ENCODE measurements around the gene TMEM63C. TPM values are rescaled to one million over a fixed set of nuclear protein-coding genes. Genes with fewer than 3 reads are reported as not detected.

Gene TMEM63C, protein sequence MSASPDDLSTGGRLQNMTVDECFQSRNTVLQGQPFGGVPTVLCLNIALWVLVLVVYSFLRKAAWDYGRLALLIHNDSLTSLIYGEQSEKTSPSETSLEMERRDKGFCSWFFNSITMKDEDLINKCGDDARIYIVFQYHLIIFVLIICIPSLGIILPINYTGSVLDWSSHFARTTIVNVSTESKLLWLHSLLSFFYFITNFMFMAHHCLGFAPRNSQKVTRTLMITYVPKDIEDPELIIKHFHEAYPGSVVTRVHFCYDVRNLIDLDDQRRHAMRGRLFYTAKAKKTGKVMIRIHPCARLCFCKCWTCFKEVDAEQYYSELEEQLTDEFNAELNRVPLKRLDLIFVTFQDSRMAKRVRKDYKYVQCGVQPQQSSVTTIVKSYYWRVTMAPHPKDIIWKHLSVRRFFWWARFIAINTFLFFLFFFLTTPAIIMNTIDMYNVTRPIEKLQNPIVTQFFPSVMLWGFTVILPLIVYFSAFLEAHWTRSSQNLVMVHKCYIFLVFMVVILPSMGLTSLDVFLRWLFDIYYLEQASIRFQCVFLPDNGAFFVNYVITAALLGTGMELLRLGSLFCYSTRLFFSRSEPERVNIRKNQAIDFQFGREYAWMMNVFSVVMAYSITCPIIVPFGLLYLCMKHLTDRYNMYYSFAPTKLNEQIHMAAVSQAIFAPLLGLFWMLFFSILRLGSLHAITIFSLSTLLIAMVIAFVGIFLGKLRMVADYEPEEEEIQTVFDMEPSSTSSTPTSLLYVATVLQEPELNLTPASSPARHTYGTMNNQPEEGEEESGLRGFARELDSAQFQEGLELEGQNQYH
- total RNA-seq (1.2 TPM), polyA plus RNA-seq (not detected)

DNA sequence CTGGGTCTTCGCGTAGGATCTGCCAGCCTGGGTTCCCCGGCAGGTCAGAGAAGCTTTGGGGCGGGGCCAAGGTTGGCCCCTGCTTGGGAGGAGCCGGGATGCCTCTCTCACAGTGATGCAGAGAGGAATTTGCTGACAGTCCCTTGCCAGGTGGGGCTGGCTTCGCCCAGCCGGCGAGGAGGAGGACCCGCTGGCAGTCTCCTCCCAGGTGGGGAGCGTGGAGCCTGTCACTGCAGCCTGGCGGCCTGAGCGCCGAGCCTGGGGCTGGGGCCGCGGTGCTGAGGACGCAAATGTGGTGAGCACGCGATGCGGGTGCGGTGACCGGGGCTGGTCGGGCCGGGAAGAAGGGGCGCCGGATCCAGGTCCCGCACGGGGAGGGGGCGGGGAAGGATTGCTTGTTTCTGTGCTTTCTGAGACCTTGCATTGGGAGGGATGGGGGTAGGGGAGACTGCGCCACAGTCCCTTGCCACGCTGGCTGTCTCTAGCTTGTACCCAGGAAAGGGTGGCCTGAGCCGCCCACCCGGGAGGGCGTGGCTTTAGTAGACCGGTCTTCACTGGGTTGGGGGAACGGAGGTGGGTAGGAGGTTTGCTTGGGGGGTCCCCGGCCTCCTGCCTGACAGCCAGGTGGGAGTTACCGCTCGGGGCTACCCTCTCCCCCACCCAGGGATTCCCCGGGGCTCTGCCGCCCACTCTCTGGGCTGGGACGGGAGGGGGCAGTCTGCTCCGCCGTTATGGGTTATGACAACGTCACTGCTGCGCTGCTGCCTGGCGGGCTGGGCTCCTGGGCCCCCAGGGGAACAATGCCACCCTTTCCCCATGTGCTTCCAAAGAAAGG lies at the start of gene TMEM63C:
Gene TMEM63C, plus strand, starts transcription at position 196 of the 835 bp plus-strand sequence. CDS start 37,016 bp downstream, outside the sequence.
- peaks cover 4% of the 10 kb centered on the region for H3K27me3 ChIP-seq (ENCODE audit: control insufficient read depth, insufficient read depth, low read length)
- peak within 1 kb of the TSS; percentile 66 to 83 (median 75) for H3K4me3 Mint-ChIP-seq
- H3K4me3 ChIP-seq (ENCODE audit: low read depth, low read length): peak within 1 kb of the TSS; percentile 41
- ATAC-seq (ENCODE audit: low read depth in 2 of 2): peak in 1 of 2 donors; percentile 63
- no peaks in the 10 kb centered on the region for H3K36me3 ChIP-seq (ENCODE audit: control insufficient read depth, insufficient read depth, low read length)
- H3K9me3 Mint-ChIP-seq: peaks cover 0 to 3% (median 0%) of the 10 kb centered on the region in 7 donors
- DNase-seq: peak in 2 of 3 donors; percentile 6 to 41
- peaks cover 14% of the 10 kb centered on the region for H3K4me1 ChIP-seq (ENCODE audit: control insufficient read depth, insufficient read depth, low read length, poor library complexity, severe bottlenecking)
- no peak within 1 kb of the TSS for H3K27ac Mint-ChIP-seq
- no peak within 1 kb of the TSS for H3K27ac ChIP-seq (ENCODE audit: insufficient read depth, low read length, poor library complexity, severe bottlenecking)
- peaks cover 0 to 19% (median 7%) of the 10 kb centered on the region in 4 donors for H3K4me1 Mint-ChIP-seq
- H3K36me3 Mint-ChIP-seq: no peaks in the 10 kb centered on the region
- no peaks in the 10 kb centered on the region for H3K9me3 ChIP-seq (ENCODE audit: control insufficient read depth in 2 of 2, low read length in 2 of 2)
- H3K27me3 Mint-ChIP-seq: peaks cover 53% of the 10 kb centered on the region

DNA sequence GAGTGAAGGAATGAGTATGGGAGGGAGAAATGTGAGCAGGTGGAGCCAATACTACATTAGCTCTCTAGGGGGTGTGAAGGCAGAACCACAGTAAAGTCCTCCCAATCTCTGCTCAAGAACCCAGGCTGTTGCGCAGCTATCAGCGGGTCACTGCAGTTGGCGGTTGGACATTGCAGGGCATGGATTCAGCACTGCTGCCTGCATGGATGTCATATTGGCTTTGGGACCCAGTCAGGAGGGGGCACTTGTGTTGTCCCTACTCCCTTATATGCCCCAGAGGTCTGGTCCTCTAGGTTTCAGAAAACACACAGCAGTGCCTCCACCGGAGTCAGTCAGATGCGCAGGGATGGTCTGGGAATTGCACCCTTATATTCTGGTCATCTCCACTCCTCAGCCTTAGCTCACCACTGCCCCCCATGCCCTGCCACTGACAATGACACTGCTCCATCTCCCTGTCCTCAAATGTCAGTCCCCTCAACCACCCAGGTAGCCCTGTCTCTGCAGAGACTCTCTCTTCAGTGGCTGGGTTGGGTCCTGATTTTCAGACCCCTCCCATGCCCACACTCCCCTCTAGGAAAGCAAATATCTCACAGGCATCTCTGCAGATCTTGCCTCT lies 49.6 kb upstream of the TMEM63C start:
- H3K36me3 Mint-ChIP-seq: no peaks in the 10 kb centered on the region
- H3K4me3 Mint-ChIP-seq: no peak overlapping the region
- peaks cover 0 to 4% (median 2%) of the 10 kb centered on the region in 4 donors for H3K4me1 Mint-ChIP-seq
- no peaks in the 10 kb centered on the region for H3K9me3 ChIP-seq (ENCODE audit: control insufficient read depth in 2 of 2, low read length in 2 of 2)
- ATAC-seq (ENCODE audit: low read depth in 2 of 2) (no peak), DNase-seq (no peak)
- H3K27me3 Mint-ChIP-seq: peaks cover 62% of the 10 kb centered on the region
- no peak overlapping the region for H3K4me3 ChIP-seq (ENCODE audit: low read depth, low read length)
- peaks cover 26% of the 10 kb centered on the region for H3K27me3 ChIP-seq (ENCODE audit: control insufficient read depth, insufficient read depth, low read length)
- no peaks in the 10 kb centered on the region for H3K36me3 ChIP-seq (ENCODE audit: control insufficient read depth, insufficient read depth, low read length)
- no peak overlapping the region for H3K27ac ChIP-seq (ENCODE audit: insufficient read depth, low read length, poor library complexity, severe bottlenecking)
- no peaks in the 10 kb centered on the region for H3K4me1 ChIP-seq (ENCODE audit: control insufficient read depth, insufficient read depth, low read length, poor library complexity, severe bottlenecking)
- H3K27ac Mint-ChIP-seq: no peak overlapping the region
- H3K9me3 Mint-ChIP-seq: peaks cover 0 to 2% (median 0%) of the 10 kb centered on the region in 7 donors

DNA sequence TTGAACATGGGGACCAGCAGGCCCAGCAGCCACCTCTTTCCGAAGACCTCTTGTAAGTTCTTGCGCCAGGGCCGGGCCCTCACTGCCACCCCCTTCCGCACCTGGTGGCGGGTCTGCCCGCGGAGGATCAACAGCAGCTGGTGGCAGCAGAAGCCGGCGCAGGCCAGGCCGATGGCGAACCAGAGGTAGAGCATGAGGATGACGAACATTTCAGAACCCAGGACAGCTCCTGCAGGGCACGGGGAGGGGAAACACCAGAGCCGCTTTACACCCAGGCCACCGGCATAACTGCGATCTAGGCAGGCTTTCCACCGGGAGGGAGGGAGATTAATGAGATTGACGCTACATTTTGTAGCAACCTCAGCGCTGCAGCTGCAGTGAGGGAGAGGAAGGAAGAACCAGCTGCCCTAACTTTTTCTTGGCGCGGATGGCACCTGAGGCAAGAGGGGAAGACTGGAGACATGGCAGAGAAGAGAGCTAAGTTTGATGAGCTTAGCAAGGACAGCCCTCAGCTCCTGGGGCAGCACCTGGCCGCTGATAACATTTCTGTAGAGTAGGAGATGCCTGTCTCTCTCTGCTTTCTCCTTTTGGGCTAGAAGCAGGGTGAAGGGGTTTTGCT lies 47.8 kb upstream of the TMEM63C start:
- Mint-ChIP-seq H3K36me3 (no peaks in the 10 kb centered on the region), H3K4me3 (no peak overlapping the region), H3K4me1 (peaks cover 0 to 9% (median 3%) of the 10 kb centered on the region in 4 donors), H3K27me3 (peaks cover 72% of the 10 kb centered on the region), H3K9me3 (peaks cover 0 to 2% (median 0%) of the 10 kb centered on the region in 7 donors), H3K27ac (no peak overlapping the region)
- H3K36me3 ChIP-seq (ENCODE audit: control insufficient read depth, insufficient read depth, low read length): no peaks in the 10 kb centered on the region
- peak; percentile 25 to 66 (median 52) for DNase-seq
- ATAC-seq (ENCODE audit: low read depth in 2 of 2): peak; percentile 44 to 61
- no peak overlapping the region for H3K27ac ChIP-seq (ENCODE audit: insufficient read depth, low read length, poor library complexity, severe bottlenecking)
- no peaks in the 10 kb centered on the region for H3K4me1 ChIP-seq (ENCODE audit: control insufficient read depth, insufficient read depth, low read length, poor library complexity, severe bottlenecking)
- H3K27me3 ChIP-seq (ENCODE audit: control insufficient read depth, insufficient read depth, low read length): peaks cover 29% of the 10 kb centered on the region
- no peaks in the 10 kb centered on the region for H3K9me3 ChIP-seq (ENCODE audit: control insufficient read depth in 2 of 2, low read length in 2 of 2)
- H3K4me3 ChIP-seq (ENCODE audit: low read depth, low read length): no peak overlapping the region

DNA sequence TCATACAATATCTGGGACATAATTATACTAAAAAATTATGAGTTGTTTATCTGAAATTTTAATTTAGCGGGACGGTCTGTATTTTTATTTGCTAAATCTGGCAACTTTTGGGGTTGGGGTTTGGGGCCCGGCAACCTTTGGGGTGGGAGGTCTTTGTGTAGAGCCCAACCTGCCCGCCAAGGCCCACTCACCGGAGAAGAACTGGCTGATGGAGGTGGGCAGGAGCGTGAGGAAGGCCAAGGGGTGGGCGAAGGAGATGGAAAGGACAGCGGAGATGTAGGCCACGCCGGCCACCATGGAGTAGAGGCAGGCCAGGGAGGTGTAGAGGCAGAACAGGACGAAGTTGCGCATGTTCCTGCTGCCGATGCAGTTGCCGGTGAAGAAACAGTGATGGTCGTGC lies 42.6 kb upstream of the TMEM63C start:
- Histone ChIP-seq H3K27me3 (ENCODE audit: control insufficient read depth, insufficient read depth, low read length) (peaks cover 34% of the 10 kb centered on the region), H3K27ac (ENCODE audit: insufficient read depth, low read length, poor library complexity, severe bottlenecking) (no peak overlapping the region), H3K9me3 (ENCODE audit: control insufficient read depth in 2 of 2, low read length in 2 of 2) (no peaks in the 10 kb centered on the region), H3K4me1 (ENCODE audit: control insufficient read depth, insufficient read depth, low read length, poor library complexity, severe bottlenecking) (peaks cover 15% of the 10 kb centered on the region), H3K36me3 (ENCODE audit: control insufficient read depth, insufficient read depth, low read length) (no peaks in the 10 kb centered on the region), H3K4me3 (ENCODE audit: low read depth, low read length) (no peak overlapping the region)
- Mint-ChIP-seq H3K4me3 (peak overlapping the region in 1 of 4 donors; percentile 8), H3K36me3 (no peaks in the 10 kb centered on the region), H3K4me1 (peaks cover 0 to 43% (median 21%) of the 10 kb centered on the region in 4 donors), H3K9me3 (peaks cover 0 to 4% (median 0%) of the 10 kb centered on the region in 7 donors), H3K27ac (no peak overlapping the region), H3K27me3 (peaks cover 84% of the 10 kb centered on the region)
- no peak for DNase-seq
- no peak for ATAC-seq (ENCODE audit: low read depth in 2 of 2)

DNA sequence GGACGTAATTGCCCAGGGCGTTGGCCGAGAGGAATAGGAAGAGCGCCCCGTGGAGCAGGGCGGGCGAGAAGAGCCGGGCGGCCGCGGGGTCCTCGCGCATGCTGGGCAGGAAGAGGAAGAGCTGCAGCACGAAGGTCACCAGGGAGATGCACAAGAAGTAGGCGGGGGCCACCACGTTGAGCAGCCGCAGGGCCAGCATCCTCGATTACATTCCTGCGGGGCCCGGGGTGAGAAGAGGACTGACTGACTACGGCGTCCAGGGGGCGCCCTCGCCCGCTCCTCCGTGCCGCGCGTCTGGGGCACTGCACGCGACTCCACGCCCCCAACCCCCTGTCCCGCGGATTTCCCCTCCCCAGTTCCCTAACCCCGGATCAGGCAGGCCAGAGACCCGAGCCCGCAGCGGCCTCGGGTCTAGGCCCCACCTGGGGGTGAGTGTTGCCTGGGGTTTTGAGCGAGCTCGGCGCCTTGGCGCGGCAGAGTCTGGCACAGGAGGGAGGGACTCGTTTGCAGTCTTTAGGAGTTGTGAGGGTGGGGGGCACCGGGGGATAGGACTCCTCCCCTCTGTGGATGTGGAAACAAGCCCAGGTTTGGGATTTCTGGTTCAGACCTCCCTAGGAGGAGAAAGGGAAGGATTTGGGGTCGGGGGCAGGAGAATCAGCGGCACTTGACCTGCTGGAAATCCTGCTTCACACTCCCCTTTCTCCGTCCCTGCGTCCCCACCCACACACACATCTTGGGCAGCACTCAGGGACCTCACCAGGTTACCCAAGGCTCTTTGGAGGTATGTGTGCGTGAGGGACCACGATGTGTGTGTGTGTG lies 41.8 kb upstream of the TMEM63C start:
- Histone ChIP-seq H3K27me3 (ENCODE audit: control insufficient read depth, insufficient read depth, low read length) (peaks cover 33% of the 10 kb centered on the region), H3K36me3 (ENCODE audit: control insufficient read depth, insufficient read depth, low read length) (no peaks in the 10 kb centered on the region), H3K27ac (ENCODE audit: insufficient read depth, low read length, poor library complexity, severe bottlenecking) (no peak overlapping the region), H3K4me3 (ENCODE audit: low read depth, low read length) (no peak overlapping the region), H3K9me3 (ENCODE audit: control insufficient read depth in 2 of 2, low read length in 2 of 2) (no peaks in the 10 kb centered on the region), H3K4me1 (ENCODE audit: control insufficient read depth, insufficient read depth, low read length, poor library complexity, severe bottlenecking) (peaks cover 15% of the 10 kb centered on the region)
- H3K9me3 Mint-ChIP-seq: peaks cover 0 to 2% (median 0%) of the 10 kb centered on the region in 7 donors
- H3K36me3 Mint-ChIP-seq: no peaks in the 10 kb centered on the region
- H3K4me1 Mint-ChIP-seq: peaks cover 0 to 43% (median 21%) of the 10 kb centered on the region in 4 donors
- peak overlapping the region in 3 of 4 donors; percentile 53 to 83 (median 79) for H3K4me3 Mint-ChIP-seq
- DNase-seq: peak in 1 of 3 donors; percentile 53
- H3K27ac Mint-ChIP-seq: no peak overlapping the region
- peaks cover 90% of the 10 kb centered on the region for H3K27me3 Mint-ChIP-seq
- ATAC-seq (ENCODE audit: low read depth in 2 of 2): peak; percentile 42 to 49

DNA sequence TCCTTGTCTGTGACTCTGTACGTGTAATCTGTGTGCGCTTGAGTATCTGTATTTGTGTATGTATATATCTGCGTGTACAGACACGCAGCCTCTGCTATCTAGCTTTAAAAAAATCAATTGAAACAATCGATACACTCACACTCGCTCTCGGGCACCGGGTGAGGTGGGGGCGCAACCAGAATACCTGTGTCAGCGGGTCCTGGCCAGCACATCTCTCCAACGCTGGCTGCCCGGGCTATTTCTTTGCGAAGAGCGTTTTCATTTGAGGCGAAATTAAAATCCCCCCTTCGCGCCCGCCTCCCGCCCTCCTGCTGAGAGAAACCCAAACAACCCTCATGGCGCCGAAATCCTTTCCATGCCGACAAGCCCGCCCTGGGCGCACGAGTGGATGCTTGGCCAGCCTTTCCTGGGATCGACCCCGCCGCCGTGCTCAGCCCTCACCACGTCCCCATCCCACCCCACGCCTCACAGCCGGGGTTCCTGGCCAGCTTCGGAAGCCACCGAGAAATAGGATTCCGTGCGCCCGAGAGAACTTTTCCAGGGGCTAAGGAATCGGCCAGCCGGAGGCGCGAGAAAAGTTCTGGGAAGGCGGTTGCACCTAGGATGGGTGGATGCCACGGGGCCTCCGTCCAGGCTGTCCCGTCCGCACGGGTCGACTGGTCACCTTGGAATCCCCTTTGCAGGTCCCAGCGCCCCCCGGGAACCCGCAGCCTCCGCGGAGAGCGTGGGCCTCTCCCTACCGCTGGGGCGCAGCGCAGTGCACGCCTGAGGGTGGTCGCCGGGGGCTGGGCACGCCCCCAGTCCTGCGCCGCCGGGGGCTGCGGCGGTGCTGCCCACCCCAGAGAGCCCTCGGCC lies 41.0 kb upstream of the TMEM63C start:
- Histone ChIP-seq H3K27me3 (ENCODE audit: control insufficient read depth, insufficient read depth, low read length) (peaks cover 38% of the 10 kb centered on the region), H3K27ac (ENCODE audit: insufficient read depth, low read length, poor library complexity, severe bottlenecking) (no peak overlapping the region), H3K4me1 (ENCODE audit: control insufficient read depth, insufficient read depth, low read length, poor library complexity, severe bottlenecking) (peaks cover 15% of the 10 kb centered on the region), H3K4me3 (ENCODE audit: low read depth, low read length) (no peak overlapping the region), H3K9me3 (ENCODE audit: control insufficient read depth in 2 of 2, low read length in 2 of 2) (no peaks in the 10 kb centered on the region), H3K36me3 (ENCODE audit: control insufficient read depth, insufficient read depth, low read length) (no peaks in the 10 kb centered on the region)
- Mint-ChIP-seq H3K4me1 (peaks cover 0 to 43% (median 21%) of the 10 kb centered on the region in 4 donors), H3K4me3 (peak overlapping the region in 3 of 4 donors; percentile 53 to 83 (median 79)), H3K27ac (peak overlapping the region in 1 of 3 donors; percentile 14), H3K27me3 (peaks cover 90% of the 10 kb centered on the region), H3K9me3 (peaks cover 0 to 2% (median 0%) of the 10 kb centered on the region in 7 donors), H3K36me3 (no peaks in the 10 kb centered on the region)
- ATAC-seq (ENCODE audit: low read depth in 2 of 2) (no peak), DNase-seq (no peak)
